ENCODE results near the gene FOXP2. TPM values are rescaled to one million over a fixed set of nuclear protein-coding genes. Genes with fewer than 3 reads are reported as not detected.

The FOXP2 gene
- not detected in 2 replicates for total RNA-seq (2014; rRNA removed; shearing (Covaris generic))
- not detected in 2 replicates for total RNA-seq (2022)
- Bru-seq, nascent RNA = percentile 1 among the genes with signal in this experiment
- percentile 3 among the genes with signal in this experiment for BruChase-seq, experiment 1, labeled RNA remaining after a 6-hour chase
- BruChase-seq, experiment 2, labeled RNA remaining after a 2-hour chase = percentile 2 among the genes with signal in this experiment
- long read RNA-seq = 0 reads

- CTCF ChIA-PET (ENCODE audit: unreplicated experiment) = no interaction called here
- BruUV-seq (replicated peaks) = no TSS peak
- intact Hi-C loops (cut with micrococcal nuclease; ENCODE audit: unreplicated experiment) = loop anchor here (10.0 kb wide), 1 partner anchor 390 kb away; no protein-coding TSS in a partner anchor
- no peaks in the 10 kb centered on the region for H4K20me1 ChIP-seq (ENCODE audit: insufficient read depth, low read length)
- POLR2A ChIA-PET = interaction anchor here (1.0 to 1.9 kb wide), 2 partner anchors 10 to 51 kb away, joined by 5 read pairs; no protein-coding TSS in a partner anchor
- no peak within 1 kb of the TSS for H3K4me3 ChIP-seq (ENCODE audit: low read depth, low read length, poor library complexity, severe bottlenecking)
- no peak within 1 kb of the TSS for H3K4me2 ChIP-seq (ENCODE audit: low read length)
- no peaks in the 10 kb centered on the region for H3K36me3 ChIP-seq (ENCODE audit: insufficient read depth, low read length)
- no peaks in the 10 kb centered on the region for H3K4me1 ChIP-seq (ENCODE audit: insufficient read depth, low read length, poor library complexity, severe bottlenecking)
- H2AFZ ChIP-seq (ENCODE audit: low read length) = no peak within 1 kb of the TSS
- no peaks in the 10 kb centered on the region for H3K9me2 ChIP-seq (ENCODE audit: insufficient read depth, low read length)
- no peak within 1 kb of the TSS for H3K27ac ChIP-seq (ENCODE audit: low read depth, low read length, poor library complexity, severe bottlenecking)
- H3K9me3 ChIP-seq (ENCODE audit: low read length) = no peaks in the 10 kb centered on the region
- DNase-seq (ENCODE audit: low spot score) = no peak
- no peaks in the 10 kb centered on the region for H3K79me2 ChIP-seq (ENCODE audit: insufficient read depth, low read depth, low read length)
- no peak for TF ChIP-seq EZH2phosphoT487 (IDR thresholded peaks at IDR 0.05; ENCODE audit: borderline replicate concordance, low read depth, low read length)
- no peak for TF ChIP-seq CTCF (conservative IDR thresholded peaks at IDR 0.05; ENCODE audit: low read length)
These were observed at the start of gene FOXP2 for GRCh38 chr7:114414156-114415063. Gene FOXP2 (plus strand): TSS chr7:114414815. CDS start chr7:114426512, 11,697 bp downstream.

- ChIA-PET CTCF (ENCODE audit: unreplicated experiment) (no interaction called here), POLR2A (no interaction called here)
- Histone ChIP-seq H3K4me2 (ENCODE audit: low read length) (no peak overlapping the region), H3K79me2 (ENCODE audit: insufficient read depth, low read depth, low read length) (no peaks in the 10 kb centered on the region), H4K20me1 (ENCODE audit: insufficient read depth, low read length) (no peaks in the 10 kb centered on the region), H3K9me3 (ENCODE audit: low read length) (no peaks in the 10 kb centered on the region), H3K36me3 (ENCODE audit: insufficient read depth, low read length) (no peaks in the 10 kb centered on the region), H3K4me1 (ENCODE audit: insufficient read depth, low read length, poor library complexity, severe bottlenecking) (no peaks in the 10 kb centered on the region), H3K27ac (ENCODE audit: low read depth, low read length, poor library complexity, severe bottlenecking) (no peak overlapping the region), H2AFZ (ENCODE audit: low read length) (no peak overlapping the region), H3K4me3 (ENCODE audit: low read depth, low read length, poor library complexity, severe bottlenecking) (no peak overlapping the region), H3K9me2 (ENCODE audit: insufficient read depth, low read length) (no peaks in the 10 kb centered on the region)
- intact Hi-C loops (cut with micrococcal nuclease; ENCODE audit: unreplicated experiment) = no loop called here
- TF ChIP-seq CTCF (conservative IDR thresholded peaks at IDR 0.05; ENCODE audit: low read length) (no peak), EZH2phosphoT487 (IDR thresholded peaks at IDR 0.05; ENCODE audit: borderline replicate concordance, low read depth, low read length) (no peak)
- no TSS peak for BruUV-seq (replicated peaks)
- no peak for DNase-seq (ENCODE audit: low spot score)
These were observed 48.8 kb upstream of the FOXP2 start for GRCh38 chr7:114365791-114366190.

Data from OCI-LY7 (cell line).